Measurements from ENCODE around the gene FGF14.

The FGF14 gene

GRCh38 chr13:101811881-101812280, 590.0 kb downstream of the FGF14 start:
- DNase-seq (ENCODE audit: low read depth in 1 of 2, low spot score in 1 of 2): no peak

DNA sequence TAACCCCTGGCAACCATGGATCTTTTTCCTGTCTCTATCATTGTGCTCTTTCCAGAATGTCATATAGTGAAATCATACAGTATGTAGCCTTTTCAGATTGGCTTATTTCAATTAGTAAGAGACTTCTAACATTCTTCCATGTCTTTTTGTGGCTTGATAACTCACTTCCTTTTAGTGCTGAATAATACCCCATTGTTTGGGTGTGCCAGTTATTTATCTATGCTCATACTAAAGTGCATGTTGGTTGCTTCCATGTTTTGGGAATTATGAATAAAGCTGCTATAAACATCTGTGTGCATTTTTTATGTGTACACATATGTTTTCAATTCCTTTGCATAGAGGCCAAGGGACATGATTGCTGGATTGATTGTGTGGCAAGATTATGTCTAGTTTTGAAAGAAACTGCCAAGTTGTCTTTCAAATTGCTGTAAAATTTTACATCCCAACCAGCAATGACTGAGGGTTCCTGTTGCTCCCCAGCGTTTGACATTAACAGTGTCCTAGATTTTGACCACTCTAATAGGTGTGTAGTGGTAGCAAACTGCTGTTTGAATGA, 590.5 kb downstream of the FGF14 start:
- DNase-seq (ENCODE audit: low read depth in 1 of 2, low spot score in 1 of 2): no peak

- no peak for DNase-seq (ENCODE audit: low read depth in 1 of 2, low spot score in 1 of 2)
These were observed 602.7 kb downstream of the FGF14 start for GRCh38 chr13:101799196-101799595.

GRCh38 chr13:101798437-101798836, 603.4 kb downstream of the FGF14 start:
- no peak for DNase-seq (ENCODE audit: low read depth in 1 of 2, low spot score in 1 of 2)

DNA sequence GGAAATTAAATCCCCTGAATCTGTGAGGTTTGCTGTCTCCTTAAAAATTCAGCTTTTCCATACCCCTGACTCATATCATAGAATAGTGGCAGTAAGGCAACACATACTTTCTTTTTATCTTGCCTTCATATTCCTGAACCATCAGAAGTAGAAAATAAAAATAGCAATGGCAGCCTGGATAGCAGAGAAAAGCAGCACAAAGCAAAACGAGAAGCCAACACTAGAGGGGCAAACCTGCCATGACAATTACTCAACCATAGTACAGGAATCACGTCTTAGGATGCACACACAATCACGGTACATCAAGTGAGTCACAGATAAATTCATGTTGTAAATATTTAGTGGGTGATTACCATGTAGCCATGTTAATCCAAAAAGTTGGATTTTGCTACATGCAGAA, 606.4 kb downstream of the FGF14 start:
- DNase-seq (ENCODE audit: low read depth in 1 of 2, low spot score in 1 of 2): no peak

GRCh38 chr13:101795025-101795424, 606.8 kb downstream of the FGF14 start:
- no peak for DNase-seq (ENCODE audit: low read depth in 1 of 2, low spot score in 1 of 2)

- no peak for DNase-seq (ENCODE audit: low read depth in 1 of 2, low spot score in 1 of 2)
These were observed 609.7 kb downstream of the FGF14 start for GRCh38 chr13:101792189-101792588.

- no peak for DNase-seq (ENCODE audit: low read depth in 1 of 2, low spot score in 1 of 2)
These were observed 616.0 kb downstream of the FGF14 start for GRCh38 chr13:101785858-101786257.

DNA sequence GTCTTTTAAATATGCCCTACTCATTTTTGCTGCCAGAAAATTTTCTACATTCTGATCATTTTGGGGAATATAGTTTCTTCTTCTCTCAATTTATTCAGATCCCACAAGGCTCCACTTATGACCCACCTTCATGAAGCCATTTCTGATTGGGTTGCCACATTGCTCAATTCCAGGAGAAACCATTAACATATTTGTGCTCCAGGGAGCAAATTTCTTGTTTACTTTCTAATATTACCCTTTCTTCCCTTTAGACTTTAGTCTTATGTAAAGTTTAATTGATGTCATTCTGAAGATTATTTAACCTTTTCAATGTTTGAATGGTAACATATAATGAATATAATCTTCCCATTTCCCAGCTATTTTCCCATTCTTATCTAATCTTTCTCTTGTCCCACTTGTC, 617.5 kb downstream of the FGF14 start:
- no peak for DNase-seq (ENCODE audit: low read depth in 1 of 2, low spot score in 1 of 2)

DNA sequence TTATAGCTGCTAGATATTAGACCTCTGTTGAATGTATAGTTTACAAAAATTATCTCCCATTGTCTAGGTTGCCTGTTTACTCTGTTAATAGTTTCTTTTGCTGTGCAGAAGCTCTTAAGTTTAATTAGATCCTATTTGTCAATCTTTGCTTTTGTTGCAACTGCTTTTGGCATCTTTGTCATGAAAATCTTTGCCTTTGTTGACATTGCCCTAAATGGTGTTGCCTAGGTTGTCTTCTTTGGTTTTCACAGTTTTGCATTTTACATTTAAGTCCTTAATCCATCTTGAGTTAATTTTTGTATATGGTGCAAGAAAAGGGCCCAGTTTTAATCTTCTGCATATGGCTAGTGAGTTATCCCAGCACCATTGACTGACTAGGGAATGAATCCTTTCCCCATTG, 618.3 kb downstream of the FGF14 start:
- DNase-seq (ENCODE audit: low read depth in 1 of 2, low spot score in 1 of 2): no peak

DNA sequence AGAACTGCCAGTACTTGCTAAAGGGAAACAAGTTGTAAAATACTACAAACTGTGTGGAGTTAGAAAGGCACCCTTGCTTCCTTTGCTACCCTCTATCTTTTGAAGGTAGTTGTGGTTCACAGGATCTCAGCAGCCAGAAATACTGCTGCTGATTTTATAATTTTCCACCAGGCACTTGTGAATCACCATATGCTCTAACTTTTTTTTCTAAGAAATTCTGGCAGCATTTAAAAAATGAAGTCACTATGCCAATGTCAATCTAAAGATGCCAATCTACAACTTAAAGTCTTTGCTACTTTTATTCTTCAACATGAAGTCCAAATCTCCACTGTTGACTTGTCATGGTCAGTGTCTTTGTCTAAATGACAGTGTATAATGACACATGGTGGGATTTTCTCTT, 621.6 kb downstream of the FGF14 start:
- DNase-seq (ENCODE audit: low read depth in 1 of 2, low spot score in 1 of 2): no peak

- DNase-seq (ENCODE audit: low read depth in 1 of 2, low spot score in 1 of 2): no peak
These were observed 622.7 kb downstream of the FGF14 start for GRCh38 chr13:101779147-101779546.

DNA sequence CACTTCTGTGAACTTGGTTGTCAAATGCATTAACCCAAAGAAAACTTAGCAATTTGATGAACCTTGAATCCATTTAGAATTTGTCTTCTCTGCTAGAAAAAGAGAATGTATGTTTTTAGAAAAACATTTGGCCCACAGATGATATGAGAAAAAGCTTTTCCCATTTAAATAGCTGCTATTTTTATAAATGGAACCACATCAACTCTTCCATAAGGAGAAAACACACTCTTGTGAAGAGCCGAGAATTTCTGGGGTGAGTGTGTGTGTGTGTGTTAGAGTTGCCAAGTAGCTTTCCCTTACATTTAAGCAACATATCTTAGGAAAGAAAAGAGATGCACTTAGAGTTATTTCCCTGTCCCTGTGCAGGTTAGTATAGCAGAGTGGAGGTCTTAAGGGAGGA, 626.6 kb downstream of the FGF14 start:
- no peak for DNase-seq (ENCODE audit: low read depth in 1 of 2, low spot score in 1 of 2)

DNA sequence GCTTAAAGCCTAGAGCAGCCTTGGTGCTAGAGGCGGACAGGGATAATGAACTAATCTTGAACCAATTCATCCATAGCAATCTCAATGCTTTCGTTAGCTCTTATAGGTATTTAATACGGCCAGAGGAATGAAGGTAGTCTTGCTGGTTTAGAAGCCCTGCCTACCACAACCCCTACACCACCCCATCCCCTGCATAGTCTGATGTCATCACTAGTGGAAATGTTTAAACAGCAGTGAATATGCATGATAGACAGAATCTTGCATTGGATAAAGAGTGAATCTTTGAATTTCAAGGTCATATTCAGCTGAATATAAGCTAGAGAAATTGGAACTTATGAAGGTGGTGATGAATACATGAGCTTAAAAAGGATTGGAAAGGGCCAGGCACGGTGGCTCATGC, 627.5 kb downstream of the FGF14 start:
- no peak for DNase-seq (ENCODE audit: low read depth in 1 of 2, low spot score in 1 of 2)

DNA sequence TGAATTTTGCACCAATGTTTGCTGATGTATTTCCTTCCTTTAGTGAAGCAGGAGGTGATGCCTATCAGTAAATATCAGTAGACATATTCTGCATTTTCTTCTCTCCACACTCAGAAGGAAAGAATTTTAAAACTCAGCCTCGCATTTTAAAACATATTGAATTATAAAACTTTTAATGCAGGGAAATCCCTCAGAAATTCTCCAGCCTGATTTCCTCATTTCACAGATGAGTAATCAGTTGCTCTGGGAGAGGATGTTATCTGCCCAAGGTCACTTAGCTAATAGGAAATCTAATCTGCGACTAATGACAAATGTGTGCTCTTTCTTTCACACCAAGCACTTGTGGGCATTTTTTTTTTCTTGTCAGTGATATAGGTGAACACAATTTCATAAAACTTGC, 628.8 kb downstream of the FGF14 start:
- no peak for DNase-seq (ENCODE audit: low read depth in 1 of 2, low spot score in 1 of 2)

- no peak for DNase-seq (ENCODE audit: low read depth in 1 of 2, low spot score in 1 of 2)
These were observed 634.7 kb downstream of the FGF14 start for GRCh38 chr13:101767131-101767530.

DNA sequence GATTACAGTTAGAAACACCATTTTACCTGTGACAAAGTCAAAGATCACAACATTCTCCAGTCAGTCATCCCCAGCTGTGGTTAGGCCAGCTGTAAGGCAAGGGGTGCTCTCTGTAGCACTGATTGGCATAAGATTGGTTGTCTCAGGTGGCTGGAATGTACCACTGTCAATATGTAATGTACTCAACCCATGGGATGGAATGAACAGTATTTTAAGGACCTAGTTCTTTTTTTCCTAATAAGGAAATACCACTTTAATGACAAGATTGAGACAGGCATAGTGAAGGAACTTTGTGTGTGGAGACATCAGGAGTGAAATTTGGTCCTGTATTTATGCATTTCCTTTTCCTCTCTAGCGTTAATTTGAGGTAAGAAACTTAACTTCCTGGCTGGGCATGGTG, 638.7 kb downstream of the FGF14 start:
- no peak for DNase-seq (ENCODE audit: low read depth in 1 of 2, low spot score in 1 of 2)

DNA sequence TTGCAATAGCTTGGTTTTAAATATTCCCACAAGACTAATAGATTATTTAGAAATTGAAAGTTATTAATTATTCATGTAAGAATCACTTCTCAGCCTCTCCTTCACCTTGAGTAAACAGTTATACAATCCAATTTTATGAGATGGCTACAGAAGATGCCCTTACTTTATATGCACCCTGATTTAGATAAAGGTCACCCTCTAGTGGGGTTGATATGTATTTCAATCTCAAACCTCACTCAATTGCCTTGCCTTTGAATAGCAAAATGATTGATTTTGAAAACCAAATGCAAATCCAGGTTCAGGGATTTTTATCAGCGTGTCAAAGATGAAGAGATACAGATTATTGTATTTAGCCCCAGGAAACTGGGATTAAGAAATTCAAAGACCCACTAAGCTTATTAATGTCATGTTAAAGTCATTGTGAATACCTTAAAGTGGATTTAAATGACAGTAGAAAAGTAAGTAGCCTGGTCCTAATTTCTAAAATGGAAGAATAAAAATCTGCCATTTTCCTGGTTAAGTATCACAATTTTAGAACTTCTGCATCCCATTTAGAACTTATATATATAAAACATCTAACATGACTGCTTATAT, 644.3 kb downstream of the FGF14 start:
- DNase-seq (ENCODE audit: low read depth in 1 of 2, low spot score in 1 of 2): no peak

DNA sequence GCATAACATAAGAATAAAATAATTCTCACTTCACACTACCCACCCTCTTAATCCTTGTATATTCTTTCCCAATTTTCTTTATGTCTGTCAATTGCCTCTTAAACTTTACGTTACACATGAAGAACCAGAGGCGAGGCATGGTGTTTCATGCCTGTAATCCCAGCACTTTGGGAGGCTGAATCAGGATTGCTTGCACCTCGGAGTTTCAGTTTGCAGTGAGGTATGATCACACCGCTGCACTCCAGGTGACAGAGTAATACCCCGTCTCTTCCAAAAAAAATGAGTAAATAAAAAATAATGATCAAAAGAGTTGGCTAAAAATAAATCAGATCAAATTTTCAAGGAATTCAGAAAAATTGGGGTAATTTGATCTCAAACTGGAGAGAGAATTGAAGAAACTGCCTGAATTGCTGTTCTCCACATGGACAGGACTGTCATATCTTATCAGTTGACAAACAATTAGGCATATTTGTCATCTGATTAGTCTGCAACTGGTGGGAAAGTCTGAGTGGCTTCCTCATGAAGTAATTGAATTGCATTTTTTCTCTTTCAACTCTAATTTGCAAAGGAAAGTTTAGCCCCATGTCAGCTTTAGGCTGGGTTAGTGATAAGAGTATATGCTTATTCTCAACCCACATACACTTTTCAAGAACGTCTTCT, 646.5 kb downstream of the FGF14 start:
- no peak for DNase-seq (ENCODE audit: low read depth in 1 of 2, low spot score in 1 of 2)

GRCh38 chr13:101752432-101752831, 649.4 kb downstream of the FGF14 start:
- DNase-seq (ENCODE audit: low read depth in 1 of 2, low spot score in 1 of 2): no peak

DNA sequence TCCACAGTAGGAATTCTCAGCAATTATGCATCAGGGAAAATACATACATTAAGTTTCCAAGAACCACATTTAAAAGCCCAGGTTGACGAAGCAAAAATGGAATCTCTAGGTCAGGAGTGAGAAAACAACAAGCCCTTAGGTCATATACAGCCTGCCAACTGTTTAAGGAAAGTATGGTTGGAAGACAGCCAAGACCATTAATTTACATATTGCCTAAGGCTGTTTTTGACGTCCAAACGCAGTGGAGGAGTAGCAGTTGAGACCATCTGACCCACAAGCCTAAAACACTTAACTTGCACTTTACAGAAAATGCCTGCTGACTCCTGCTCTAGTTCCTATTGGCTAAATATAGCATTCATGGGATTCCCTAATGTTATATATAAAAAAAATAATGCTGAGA, 650.4 kb downstream of the FGF14 start:
- DNase-seq (ENCODE audit: low read depth in 1 of 2, low spot score in 1 of 2): no peak

GRCh38 chr13:101749584-101749983, 652.3 kb downstream of the FGF14 start:
- no peak for DNase-seq (ENCODE audit: low read depth in 1 of 2, low spot score in 1 of 2)

DNA sequence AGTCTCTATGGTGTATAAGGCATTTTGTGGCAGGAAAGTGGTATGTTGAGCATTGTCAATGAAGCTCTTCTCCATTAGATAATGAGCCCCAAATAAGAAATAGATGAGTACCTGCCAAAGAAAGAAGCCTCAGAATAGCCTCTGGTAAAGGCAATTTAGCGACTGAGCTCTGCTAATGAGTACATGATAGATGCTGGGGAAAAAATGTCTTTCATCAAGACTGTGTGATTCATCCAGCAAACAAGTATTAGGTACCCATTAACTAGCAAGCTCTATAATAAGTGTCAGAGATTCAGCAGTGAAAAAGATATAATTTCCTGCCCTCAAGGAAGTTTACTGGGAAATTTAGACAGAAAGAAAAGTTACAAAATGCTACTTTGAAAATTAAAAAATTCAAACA, 654.8 kb downstream of the FGF14 start:
- no peak for DNase-seq (ENCODE audit: low read depth in 1 of 2, low spot score in 1 of 2)

All from activated T-helper 1 cell treated with anti-CD3 and anti-CD28 coated beads, Interleukin-2, amount 50 U/mL, for 16 hours (primary cell).